COLO829 (cell line): ENCODE results near the gene ELF4.
A peak's percentile ranks its signal among the peaks of the same experiment; 100 is the strongest.
"Not testable (repeated sequence)": the region's sequence is repeated elsewhere in the genome, so short reads cannot be mapped to it uniquely, and the experiment has no call there.

Experiments used
- DNase-seq: peaks from one replicate; pipeline ENCODE4 v3.0.0; 2012; ENCODE audit warnings: low spot score

Gene ELF4

DNA sequence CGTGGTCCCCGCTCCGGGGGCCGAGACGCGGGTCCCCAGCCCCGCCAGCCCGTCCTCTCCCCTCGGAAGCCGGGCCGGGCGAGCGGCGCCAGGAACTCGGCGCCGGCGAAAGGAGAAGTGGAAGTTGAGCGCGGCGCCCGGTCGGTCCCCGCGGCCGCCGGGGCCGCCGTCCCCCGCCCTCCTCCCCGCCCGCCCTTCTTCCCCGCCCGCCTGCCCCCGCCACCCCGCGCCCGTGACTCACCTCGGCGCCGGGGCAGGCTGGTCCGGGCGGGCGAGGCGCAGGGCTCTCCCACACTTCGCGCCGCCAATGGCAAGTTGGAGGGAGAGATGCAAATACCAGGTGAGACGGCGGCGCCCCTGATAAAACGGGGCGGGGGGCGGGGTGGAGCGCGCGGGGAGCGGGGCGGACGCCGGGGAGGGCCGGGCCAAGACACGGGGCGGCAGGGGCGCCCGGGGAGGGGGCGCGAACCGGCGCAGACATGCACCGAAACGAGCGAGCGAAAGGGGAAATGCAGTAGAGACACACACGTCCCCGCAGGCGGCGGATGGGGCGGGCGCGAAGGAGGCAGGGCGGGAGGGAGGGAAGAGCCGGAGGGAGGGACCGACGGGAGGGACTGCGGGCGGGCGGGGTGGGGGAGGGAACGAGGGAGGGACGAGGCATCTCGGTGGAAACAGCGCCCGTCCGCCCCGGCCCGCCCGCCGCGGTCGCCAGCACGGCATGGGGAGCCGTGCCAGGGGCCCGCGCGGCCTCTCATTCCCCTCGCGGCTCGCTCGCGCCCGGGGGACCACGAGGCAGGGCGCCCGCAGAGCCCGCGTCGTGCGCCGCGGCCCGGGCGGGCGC is at the start of gene ELF4:
Gene ELF4 (minus strand): TSS at position 119 of the 841 bp plus-strand sequence. CDS start 29,167 bp downstream, outside the sequence.
- peak; percentile 32 for DNase-seq

DNA sequence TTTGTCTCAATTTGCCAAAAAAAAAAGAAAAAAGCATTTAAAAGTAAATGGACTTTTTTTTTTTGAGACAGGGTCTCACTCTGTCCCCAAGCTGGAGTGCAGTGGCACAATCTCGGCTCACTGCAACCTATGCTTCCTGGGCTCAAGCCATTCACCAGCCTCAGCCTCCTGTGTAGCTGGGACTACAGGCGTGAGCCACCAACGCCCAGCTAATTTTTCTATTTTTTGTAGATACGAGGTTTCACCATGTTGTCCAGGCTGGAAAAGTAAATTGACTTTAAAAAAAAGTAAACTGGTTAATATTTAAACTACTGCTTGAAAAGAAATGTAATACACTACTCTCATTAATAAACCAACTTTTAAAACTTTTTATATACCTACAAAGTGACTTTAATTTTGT is 49.5 kb upstream of the ELF4 start:
- no peak for DNase-seq

DNA sequence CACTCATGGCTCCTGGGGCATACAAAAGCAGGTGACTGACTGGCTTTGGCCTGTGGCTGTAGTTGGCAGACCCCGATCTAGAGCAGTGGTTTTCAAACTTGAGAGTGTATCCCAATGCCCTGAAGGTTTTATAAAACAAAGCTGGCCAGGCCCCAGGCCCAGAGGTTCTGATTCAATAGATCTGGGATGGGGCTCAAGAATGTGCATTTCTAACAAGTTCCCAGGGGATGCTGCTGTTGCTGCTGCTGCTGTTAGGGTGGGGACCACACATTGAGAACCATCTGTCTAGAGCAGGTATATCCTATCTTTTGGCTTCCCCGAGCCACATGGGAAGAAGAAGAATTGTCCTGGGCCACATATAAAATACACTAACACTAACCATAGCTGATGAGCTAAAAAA is 48.0 kb upstream of the ELF4 start:
- DNase-seq = no peak

DNA sequence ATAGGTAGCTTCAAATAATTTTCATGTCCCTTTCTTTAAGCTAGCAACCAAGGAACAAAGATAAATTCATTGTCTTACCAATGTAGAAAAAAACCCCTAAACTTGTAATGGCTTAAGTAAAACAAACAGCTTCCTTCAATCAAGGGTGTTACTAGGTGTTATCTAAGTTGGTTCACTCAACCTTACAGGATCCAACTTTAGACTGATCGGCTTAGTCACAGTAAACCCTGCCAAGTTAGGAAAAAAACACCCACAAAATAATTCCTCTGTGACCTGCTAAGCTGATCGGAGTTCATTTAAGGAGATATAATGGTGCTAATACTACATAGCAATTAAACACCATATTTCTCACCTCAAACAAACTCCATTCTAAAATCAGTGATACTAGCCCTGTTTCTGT is 45.3 kb upstream of the ELF4 start:
- no peak for DNase-seq

DNA sequence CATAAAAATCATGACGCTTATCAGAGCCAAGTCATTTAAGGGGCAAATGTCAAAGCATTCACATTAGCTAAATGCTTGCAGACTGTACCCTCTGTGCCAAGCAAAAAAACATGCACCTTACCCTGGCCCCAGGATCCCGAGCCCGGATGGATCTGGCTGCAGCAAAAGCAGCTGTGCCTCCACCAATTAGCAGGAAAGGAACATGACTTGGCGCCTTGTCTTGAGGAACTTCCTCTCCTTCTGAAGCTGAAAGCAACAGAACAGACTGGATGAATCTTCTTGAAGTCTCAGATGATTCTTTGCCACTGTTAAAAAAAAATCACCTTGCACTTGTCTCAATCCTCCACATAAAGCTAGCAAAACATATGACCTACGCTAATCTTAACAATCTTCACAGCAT is 37.3 kb upstream of the ELF4 start:
- no peak for DNase-seq

DNA sequence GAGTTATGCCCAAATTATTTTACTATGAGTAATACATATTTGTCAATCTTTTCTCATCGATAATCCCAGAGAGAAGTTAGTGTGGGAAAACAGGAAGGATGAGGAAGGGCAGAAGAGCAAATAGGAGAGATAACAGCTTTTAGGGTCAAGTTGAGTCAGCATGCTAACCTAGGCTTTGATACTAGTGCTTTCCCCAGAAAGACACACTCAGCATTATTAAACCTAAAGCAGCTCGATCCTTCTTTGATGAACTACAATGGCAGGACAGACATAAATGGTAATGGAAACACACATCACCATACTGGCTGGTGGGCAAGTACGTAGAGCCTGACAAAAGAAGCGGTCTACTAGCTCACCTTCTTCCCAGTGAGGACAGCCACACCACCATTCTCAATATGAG is 34.8 kb upstream of the ELF4 start:
- no peak for DNase-seq

DNA sequence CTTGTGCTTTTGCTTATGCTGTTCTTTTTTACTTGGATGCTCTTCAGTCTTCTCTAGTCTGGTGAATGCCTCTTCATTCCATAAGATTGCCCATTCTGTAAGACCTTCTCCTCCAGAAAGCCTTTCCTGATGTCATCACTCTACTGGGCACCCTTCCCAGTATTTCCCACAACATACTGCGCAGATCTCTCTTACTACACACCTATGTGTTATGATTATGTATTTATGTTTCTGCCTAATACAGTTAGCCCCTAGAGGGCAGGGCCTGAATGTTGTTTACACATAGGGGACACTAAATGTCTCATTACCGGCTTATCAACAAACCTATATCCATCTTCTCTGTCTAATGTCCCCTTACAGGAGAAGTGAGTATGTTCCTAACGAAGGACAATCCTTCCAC is 34.2 kb upstream of the ELF4 start:
- no peak for DNase-seq

DNA sequence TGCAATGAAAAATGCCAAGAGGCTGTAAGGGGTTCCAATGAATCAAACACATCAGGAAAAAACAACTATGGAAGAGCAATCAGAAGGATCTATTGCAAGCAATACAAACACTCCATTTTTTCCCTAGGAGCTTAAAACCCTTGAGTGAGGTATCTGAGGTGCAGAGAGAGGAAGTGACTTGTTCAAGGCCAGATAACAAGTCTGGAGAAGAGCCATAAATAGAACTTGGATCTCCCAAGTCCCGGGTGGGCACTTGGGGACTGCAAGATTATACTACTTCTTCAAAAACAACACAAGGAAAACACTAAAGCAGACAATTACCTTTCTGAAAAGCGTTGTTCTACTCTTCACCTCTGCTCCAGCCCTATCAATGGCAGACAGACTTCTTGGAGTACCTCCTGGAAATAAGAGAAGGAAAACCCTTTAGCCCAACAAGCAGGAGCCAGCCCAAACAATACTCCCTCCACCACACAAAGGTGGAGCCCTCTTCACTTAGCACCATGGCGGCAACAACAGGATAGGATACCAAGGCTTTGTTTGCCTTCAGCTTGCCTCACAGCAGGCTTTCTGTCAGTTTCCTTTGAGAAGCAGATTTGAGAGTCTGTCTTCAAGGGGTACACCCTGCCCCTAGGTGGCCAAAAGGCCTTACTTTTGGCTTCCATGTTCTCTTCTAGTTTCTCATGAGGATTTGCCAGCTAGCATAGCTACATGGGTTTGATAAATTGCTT is 29.3 kb upstream of the ELF4 start:
- no peak for DNase-seq

DNA sequence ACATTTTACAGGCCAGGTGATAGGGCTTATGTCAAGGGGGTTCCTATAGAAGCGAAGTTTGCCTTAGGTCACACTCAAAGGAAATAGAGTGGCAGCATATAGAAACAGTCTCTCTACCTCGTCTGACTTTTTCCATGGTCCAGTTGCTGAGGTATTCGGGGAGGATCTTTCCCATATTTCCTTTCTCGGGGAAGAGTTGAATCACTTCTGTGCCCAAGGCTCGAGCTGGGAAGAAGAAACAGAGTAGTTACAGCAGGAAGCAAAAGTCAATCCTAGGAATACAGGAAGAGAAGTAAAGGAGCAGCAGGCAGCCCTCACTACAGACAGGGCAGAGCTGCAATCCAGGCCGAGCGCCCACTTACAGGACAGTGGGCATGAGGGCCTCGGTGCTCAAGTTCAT is 26.7 kb upstream of the ELF4 start:
- DNase-seq = no peak

DNA sequence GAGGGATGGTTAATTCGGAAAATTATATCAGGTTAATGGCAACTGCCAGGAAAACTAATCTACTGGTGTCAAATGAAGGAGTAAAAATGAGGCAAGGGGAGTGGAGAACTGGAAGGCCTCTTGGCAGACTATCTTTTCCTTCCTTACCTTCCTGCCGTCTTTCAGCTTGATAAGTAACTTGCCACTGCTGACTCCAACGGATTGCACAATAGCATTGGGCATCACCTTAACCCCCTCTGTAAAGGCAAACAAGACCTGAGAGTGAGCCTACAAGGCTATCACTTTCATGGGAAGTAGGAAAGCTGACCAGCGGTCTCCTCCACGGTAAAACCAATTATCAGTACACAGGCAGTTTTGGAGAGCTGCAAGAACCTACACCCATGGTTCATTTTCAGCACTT is 26.2 kb upstream of the ELF4 start:
- no peak for DNase-seq

DNA sequence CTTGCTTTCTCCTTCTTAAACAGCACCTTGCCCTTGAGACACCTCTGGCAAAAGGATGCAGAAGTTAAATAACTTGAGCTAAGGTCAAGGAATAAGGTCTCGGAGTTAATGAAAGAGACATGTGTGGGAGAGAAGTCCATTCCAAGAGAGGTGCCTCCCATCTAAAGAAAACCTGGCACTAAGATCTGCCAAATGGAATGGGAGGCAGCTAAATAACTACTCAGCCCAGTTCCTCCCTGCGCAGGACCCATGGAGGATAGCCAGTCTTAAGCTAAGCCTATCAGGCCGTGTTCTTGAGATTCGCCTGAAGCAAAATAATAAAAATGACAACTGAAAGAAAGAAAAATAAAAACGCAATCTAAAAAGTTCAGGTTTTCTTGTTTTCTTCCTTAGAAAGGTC is 20.7 kb upstream of the ELF4 start:
- DNase-seq = no peak

DNA sequence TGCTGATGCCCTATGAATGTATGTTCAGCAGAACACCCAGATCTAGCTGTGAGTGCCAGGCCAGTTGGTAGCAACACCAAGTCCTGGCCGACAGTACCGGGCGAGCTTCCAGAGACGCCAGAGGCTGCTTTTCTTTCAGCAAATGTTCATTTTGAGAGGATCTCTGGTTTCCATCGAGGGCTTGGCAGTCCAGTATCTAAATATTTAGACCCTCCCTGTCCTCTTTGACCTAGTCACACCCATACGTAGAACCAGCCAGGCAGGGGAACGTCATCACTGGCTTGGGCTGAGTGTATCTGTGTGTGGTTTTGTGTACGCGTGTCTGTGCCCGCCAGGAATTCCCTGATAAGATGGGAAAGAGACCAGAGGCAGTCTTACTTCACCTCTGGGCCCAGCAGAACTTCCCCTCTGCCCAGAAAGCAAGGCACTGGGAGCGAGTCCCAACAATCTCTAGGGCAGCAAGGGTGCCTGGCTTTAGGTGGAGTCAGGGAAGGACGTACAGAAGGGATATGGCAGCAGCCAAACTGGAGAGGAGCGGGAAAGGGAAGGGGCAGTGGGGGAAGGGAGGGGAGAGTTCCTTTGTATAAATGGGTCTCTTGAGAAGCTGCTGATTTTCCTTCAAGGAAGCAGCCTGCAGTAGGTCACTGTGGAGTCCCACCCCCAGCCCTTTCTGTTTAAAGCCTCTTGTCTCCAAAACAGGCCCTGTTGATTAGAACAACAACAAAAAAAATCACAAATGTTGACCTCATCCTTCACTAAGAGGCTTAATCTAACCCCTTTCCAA is 15.0 kb upstream of the ELF4 start:
- DNase-seq = no peak

DNA sequence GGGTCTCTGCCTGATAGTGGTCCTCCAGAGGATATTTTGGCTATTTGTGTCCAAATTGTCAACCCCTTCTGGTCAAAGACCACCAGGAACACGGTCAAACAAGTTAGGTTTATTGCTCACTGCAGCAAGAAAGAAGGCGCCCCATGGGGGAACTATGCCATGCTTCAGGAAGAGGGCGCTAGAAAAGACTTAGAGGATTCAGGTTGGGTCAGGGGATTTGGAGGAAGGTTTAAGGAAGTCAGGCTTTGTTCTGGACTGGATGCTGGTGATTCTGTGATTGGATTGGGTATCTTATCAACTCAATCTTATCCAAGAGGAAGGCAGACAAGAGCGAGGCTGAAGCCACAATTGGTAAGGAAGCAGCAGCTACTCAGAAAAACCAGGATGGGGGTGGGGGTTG is 14.3 kb upstream of the ELF4 start:
- DNase-seq = no peak

DNA sequence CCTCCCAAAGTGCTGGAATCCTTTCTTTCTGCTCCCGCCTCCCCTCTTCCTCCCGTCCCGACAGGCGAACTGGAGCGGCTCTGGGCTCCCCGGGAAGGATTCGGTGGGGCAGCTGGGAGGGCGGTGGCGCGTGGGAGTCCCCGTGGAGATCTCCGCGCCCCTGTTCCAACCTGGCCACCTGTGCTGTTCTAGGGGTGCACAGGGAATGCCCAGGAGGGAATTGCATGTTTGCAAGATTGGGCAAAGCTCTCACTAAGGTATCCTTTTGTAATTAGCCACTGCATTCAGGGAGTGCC is 11.2 kb upstream of the ELF4 start:
- no peak for DNase-seq

DNA sequence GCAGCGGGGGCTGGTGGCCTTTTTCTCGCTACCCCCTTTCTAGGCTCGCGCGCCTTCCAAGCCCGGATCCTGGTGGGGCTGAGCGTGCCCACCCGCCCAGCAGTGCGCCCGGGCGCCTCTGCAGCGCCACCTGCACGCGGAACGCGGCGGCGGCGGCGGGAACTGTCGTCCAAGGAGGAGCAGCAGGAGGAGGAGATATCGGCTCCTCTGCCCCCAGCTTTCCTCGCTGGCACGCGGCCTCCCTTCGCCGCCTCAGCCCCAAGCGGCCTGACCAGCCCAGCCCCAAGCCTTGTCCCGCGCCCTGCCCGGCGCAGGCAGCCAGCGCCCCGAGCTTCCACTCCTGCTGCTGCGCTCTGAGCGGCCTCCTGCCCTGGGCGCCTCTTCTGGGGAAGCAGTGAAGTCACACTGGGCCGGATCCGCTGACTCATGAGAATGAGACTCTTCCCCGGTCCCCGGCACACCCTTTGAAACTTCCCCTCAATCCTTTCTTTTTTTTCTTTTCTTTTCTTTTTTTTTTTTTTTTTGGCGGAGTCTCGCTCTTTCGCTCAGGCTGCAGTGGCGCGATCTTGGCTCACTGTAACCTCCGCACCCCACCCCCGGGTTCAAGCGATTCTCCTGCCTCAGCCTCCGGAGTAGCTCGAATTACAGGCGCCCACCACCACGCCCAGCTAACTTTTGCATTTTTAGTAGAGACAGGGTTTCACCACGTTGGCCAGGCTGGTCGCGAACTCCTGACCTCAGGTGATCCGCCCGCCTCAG is 10.6 kb upstream of the ELF4 start:
- DNase-seq = peak; percentile 70

DNA sequence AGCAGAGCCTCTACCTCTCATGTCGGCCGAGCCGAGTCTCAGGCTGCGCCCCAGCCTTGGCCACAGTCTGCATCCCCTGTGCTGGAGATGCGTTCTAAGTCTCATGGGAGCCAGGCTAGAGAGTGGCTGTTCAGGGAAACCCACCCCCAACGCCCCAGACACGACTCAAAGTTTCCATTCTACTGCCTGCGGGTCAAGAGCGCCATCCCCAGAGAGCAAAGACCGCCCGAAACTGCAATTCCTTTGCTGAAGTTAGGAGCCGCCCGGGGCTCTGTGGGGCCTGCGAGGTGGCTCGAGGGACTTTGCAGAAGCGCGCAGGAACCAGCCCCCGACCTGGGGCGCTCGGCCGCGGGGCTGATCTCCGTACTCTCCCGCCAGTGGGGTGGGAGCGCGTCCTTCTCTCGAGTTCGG is 10.0 kb upstream of the ELF4 start:
- no peak for DNase-seq

DNA sequence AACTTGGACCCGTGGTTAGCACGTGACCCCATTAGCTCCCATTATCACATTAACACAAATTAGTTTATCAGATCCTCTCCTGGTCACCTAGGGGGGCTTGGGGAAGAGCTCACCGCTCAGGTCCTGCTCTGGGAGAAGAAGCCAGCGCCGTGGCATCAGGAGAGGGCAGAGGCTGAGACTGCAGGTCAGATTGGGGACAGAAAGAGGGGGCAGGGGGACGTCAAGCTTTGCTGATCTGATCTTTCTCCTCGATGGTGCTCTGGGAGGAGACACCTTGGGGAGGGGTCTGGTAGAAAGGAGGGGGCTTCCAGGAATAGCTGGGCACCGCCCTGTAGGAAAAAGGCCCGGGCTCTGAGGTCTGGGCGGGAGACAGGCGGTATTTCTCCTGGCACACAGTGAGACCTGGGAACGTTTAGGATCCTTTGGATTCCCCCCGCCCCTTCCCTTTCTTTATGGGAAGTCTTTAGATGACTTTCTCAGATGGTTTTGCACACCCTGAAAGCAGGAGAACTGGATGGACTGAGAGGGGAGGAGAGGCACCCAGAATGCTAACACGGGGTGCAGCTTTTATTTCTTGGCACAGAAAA is 9.1 kb upstream of the ELF4 start:
- DNase-seq = no peak

DNA sequence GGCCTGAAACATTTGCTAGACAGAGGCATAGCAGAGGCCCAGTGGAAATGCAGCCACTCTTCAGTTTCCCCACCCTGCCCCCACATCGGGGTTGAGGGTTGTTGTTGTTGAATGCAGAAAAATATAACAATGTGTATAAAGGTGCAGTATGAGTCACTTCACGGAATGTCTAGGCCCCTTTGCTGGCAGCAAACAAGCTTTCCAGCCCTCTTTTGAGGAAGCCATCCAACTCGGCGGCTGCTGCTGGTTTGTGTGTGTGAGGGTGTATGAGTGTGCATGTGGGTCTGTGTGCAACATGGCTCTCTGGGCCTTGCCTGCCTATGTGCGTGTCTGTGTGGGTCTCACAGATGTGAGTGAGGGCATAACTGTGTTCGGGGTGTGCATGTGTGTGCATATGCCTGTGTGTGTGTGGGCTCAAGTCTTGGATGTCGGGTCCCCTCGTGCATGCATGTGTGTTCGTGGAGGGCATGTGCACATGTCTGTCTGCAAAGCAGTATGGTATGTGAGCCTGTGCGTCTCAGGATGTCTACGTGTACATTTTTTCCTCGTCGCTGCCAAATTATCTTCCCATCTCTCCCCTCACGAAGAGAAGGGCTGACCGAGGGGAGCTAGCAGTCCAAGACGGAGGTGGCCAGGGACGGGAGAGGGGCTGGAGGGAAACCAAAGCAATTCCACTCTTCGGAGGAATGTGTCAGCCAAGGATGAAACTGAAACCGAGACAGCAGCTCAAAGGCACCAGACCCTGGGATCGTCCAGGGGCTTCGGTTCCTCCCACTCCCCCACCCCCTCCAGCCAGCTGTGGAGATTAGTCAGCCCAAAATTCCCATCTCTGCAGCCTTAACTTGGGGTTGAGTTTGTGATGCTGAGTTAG is 8.4 kb upstream of the ELF4 start:
- no peak for DNase-seq

DNA sequence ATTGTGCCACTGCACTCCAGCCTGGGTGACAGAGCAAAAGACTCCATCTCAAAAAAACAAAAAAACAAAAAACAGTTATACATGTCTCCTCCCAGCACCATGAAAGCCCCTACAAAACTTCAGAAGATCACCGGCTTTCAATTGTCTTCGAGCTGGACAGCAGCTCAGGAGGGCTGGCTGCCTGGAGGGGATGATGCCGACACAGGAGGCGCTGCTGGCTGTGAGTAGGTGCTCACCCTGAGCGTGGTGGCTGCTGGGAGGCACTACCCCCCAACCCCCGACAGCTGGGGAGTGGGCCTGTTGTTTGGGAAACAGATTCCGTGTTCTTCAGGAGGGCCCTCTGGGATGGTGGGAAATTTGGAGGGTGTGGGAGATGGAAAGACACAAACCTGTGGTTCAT is 6.9 kb upstream of the ELF4 start:
- DNase-seq = no peak

DNA sequence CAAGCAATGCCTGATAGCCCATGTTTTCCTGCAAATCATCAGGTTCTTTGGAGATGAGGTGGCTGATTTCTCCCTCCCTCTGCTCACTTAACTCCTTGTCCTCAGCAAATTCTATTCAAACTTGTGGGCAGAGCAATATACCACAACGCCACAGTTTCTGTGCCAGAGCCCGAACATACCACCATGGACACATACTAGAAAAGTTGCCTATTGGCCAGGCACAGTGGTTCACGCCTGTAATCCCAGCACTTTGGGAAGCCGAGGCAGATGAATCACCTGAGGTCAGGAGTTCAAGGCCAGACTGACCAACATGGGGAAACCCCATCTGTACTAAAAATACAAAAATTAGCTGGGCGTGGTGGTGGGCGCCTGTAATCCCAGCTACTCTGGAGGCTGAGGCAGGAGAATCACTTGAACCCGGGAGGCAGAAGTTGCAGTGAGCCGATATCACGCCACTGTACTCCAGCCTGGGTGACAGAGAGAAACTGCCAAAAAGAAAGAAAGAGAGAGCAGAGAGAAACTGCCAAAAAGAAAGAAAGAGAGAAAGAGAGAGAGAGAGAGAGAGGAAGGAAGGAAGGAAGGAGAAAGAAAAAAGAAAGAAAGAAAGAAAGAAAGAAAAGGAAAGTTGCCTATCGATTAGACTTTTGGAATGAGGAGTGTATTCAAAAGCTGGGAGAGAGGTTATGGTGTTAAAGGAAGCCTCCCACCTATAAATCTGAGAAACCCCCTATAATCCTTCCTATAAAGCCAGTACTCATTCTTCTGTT is 5.0 kb upstream of the ELF4 start:
- DNase-seq = not testable (repeated sequence)
